LoVo (cell line): ENCODE results near the gene MTLN.
"Not testable (repeated sequence)": the region's sequence is repeated elsewhere in the genome, so short reads cannot be mapped to it uniquely, and the experiment has no call there.

Experiments
- DNase-seq: peaks from one replicate; pipeline ENCODE4 v3.0.0-alpha.2; 2016; ENCODE audit warnings: low spot score

MTLN gene

DNA sequence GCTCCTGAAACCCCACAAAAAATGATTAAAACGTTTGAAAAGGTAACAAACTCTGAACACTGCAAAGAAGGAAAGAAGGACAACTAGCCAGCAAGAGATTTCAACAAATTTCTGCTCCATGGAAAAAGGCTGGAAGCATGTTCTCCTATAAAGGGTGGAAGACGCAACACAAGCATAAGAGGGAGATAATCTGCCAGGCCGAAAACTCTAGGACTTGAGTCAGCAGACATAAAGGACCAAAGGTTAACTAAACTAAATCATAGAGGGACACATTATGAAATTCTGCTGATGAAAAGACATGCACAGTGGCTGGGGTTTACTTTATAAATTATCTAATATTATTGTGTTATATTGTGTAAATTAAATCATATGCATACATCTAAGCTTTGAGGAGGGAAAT lies 14.3 kb downstream of the MTLN start:
- DNase-seq, result no peak

DNA sequence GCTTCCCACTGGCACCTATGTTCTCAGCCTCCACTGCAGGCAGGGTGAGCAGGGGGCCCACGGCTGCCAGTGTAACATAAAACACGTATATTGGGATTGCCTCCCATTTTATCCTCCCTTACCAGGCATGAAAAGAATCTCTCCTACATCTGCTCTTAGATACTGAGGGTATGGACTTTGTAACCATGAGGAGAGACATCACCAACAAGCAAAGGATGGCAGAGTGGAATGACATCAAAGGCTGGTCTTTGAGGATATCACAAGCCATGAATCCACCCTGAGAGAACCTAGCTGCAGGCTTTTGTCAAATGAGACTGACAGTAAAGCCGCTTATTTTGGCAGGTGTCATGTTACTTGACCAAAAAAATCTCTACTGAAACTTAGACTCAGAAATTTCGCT lies 14.9 kb downstream of the MTLN start:
- DNase-seq, result no peak

DNA sequence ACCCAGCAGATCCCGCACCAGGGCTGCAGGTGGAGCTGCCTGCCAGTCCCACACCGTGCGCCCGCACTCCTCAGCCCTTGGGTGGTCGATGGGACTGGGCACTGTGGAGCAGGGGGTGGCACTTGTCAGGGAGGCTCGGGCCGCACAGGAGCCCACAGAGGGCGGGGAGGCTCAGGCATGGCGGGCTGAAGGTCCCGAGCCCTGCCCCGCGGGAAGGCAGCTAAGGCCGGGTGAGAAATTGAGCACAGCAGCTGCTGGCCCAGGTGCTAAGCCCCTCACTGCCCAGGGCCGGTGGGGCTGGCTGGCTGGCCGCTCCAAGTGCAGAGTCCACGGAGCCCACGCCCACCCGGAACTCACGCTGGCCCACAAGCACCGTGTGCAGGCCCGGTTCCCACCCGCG lies 22.2 kb downstream of the MTLN start:
- DNase-seq, result not testable (repeated sequence)

DNA sequence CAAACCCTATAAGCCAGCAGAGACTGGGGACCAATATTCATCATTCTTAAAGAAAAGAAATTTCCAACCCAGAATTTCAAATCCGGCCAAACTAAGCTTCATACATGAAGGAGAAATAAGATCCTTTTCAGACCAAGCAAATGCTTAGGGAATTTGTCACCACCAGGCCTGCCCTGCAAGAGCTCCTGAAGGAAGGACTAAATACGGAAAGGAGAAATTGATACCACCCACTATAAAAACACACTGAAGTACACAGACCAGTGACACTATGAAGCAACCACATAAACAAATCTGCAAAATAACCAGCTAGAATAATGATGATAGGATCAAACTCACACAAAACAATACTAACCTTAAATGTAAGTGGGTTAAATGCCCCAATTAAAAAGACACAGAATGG lies 29.9 kb downstream of the MTLN start:
- no peak for DNase-seq

DNA sequence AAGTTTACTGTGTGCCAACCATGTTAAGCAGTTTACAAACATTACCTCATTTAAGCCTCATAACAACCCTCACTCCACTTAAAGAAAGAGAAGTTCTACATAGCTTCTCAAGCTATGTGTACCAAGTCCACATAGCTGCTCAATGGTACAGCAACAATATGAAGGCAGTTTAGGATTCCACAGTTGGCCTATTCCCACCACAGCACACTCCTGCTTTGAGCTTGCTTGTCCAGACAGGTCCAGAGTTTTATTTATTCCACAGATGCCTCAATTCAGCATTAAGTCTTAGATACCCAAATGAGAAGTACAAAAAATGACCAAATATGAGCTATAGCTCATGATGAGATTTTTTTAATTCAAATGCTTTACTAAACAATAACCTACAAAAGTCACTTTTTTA lies 32.3 kb downstream of the MTLN start:
- no peak for DNase-seq

DNA sequence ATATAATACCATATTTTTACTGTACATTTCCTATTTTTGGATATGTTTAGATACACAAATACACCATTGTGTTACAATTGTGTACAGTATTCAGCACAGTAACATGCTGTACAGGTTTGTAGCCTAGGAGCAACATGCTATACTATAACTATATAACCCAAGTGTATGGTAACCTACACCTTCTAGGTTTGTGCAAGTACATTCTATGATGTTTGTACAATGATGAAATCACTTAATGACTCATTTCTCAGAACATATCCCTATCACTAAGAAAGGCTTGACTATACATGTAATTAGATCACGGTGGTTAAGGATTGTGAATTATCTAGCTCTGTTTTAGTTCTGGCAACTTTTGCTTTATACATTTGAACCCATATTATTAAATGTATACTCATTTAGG lies 38.8 kb downstream of the MTLN start:
- peak; percentile 32 for DNase-seq

DNA sequence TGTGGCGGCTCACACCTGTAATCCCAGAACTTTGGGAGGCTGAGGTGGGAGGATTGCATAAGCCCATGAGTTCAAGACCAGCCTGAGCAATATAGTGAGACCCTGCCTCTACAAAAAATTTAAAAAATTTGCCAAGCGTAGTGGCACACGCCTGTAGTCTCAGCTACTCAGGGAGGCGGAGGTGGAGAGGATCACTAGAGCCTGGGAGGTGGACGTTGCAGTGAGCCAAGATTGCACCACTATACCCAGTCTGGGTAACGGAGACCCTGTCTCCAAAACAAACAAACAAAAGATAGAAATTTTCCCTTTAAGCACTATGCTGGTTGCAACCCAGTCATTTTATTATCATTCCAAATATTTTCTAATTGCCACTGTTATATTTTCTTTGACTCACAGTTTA lies 39.8 kb downstream of the MTLN start:
- DNase-seq, result no peak

DNA sequence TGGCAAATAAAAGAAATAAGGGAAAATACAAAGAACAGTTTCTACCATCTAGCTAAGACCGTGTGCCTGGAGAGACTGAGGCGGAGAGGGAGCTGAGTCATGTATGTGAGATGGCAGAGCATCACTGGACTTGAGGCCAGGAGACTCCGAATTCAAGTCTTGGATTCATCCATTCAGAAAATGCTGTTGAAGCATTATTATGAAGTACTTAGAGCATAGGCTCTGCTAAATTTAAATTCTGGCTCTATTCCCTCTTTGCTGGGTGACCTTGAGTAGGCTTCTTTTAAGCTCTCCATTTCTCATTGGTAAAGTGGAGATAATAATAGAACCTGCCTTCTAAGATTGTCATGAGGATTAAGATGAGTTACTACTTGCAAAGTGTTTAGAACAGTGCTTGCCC lies 42.2 kb downstream of the MTLN start:
- no peak for DNase-seq

DNA sequence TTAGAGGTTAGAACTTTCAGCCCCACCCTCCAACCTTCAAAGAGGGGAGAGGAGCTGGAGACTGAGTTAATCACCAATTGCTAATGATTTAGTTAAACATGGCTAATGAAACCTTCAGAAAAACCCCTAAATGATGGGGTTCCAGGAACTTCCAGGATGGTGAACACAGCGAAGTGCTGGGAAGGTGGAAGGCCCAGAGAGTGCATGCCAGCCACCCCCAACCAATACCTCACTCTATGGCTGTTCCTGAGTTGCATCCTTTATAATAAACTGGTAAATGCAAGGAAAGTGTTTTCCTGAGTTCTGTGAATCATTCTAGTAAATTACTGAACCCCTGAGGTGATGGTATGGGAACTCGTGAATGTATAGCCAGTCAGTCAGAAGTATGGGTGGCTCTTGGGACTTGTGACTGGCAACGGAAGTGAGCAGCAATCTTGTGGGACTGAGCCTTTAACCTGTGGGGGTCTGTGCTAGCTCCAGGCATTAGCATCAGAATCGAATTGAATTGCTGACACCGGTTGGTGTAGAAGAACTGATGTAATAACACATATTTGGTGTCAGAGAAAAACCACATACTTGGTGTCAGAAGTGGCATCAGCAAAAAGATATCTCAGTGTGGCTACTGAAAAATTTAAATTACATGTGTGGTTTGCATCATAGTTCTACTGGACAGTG lies 44.9 kb downstream of the MTLN start:
- DNase-seq, result no peak

DNA sequence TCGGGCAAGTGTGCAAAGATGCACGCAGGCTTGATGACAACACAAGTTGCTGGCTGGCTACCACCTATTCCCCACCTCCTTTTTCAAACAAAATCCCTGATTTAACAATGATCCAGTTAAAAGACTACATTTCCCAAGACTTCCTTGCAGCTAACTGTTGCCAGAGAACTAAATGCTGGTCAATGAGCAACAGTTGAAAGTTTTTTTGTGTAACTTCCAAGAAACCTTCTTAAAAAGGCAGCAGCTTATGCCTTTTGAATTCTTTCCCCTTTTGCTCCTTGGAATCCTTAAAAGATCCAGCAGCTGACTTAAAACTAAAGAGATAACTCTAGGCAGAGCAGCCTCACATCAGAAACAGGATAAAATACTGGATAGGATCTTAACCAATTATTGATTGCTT lies 46.1 kb downstream of the MTLN start:
- no peak for DNase-seq
